ENCODE data around the gene MMP27. TPM values are rescaled to one million over a fixed set of nuclear protein-coding genes. Genes with fewer than 3 reads are reported as not detected.

Gene MMP27
- total RNA-seq, 1 experiment from 2014 or later = not detected

DNA sequence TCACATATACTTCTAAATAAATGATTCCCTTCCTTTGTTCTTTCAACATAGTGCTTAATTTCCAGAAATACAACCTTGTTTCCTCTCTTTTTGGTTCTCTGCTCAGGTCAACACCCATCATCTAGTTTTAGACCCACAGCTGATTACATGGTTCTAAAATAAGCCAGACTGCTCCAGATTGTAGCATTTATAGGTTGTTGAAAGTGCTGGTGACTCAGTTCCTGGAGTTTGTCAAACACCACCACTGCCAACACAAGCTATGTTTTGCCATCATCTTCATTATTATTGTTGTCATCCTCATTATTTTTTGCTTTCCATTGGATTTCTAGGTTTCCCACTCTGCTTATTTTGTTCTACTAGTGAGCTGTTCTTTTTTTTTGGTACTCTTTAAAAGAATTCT, 58.1 kb downstream of the MMP27 start:
- Mint-ChIP-seq H3K27me3 (ENCODE audit: insufficient read depth, unreplicated experiment) (peaks cover 3% of the 10 kb centered on the region), H3K4me1 (ENCODE audit: low read depth, unreplicated experiment) (no peaks in the 10 kb centered on the region), H3K4me3 (ENCODE audit: unreplicated experiment) (no peak overlapping the region), H3K27ac (ENCODE audit: unreplicated experiment) (no peak overlapping the region), H3K9me3 (ENCODE audit: unreplicated experiment) (no peaks in the 10 kb centered on the region), H3K36me3 (ENCODE audit: insufficient read depth, unreplicated experiment) (no peaks in the 10 kb centered on the region)
- H3K27me3 ChIP-seq (replicated peaks; ENCODE audit: control insufficient read depth, insufficient read depth, low read length) = no peaks in the 10 kb centered on the region
- no peaks in the 10 kb centered on the region for H3K36me3 ChIP-seq (ENCODE audit: control insufficient read depth, insufficient read depth, low read length)
- H3K4me3 ChIP-seq (ENCODE audit: low read depth, low read length) = no peak overlapping the region
- ChIA-PET CTCF (no interaction called here), POLR2A (interaction anchor here (0.7 kb wide), 1 partner anchor 272 kb away, joined by 3 read pairs; no protein-coding TSS in a partner anchor)
- no peaks in the 10 kb centered on the region for H3K4me1 ChIP-seq
- no peak for DNase-seq
- TF ChIP-seq, protein P1, sequence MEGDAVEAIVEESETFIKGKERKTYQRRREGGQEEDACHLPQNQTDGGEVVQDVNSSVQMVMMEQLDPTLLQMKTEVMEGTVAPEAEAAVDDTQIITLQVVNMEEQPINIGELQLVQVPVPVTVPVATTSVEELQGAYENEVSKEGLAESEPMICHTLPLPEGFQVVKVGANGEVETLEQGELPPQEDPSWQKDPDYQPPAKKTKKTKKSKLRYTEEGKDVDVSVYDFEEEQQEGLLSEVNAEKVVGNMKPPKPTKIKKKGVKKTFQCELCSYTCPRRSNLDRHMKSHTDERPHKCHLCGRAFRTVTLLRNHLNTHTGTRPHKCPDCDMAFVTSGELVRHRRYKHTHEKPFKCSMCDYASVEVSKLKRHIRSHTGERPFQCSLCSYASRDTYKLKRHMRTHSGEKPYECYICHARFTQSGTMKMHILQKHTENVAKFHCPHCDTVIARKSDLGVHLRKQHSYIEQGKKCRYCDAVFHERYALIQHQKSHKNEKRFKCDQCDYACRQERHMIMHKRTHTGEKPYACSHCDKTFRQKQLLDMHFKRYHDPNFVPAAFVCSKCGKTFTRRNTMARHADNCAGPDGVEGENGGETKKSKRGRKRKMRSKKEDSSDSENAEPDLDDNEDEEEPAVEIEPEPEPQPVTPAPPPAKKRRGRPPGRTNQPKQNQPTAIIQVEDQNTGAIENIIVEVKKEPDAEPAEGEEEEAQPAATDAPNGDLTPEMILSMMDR (IDR thresholded peaks at IDR 0.05; ENCODE audit: insufficient read depth in 1 of 2, low read depth in 1 of 2, low read length in 1 of 2, severe bottlenecking in 1 of 2, unreplicated experiment in 1 of 2) = no peak
- no peaks in the 10 kb centered on the region for H3K9me3 ChIP-seq
- no TSS peak for BruUV-seq (replicated peaks)
- intact Hi-C loops (cut with micrococcal nuclease; ENCODE audit: unreplicated experiment) = no loop called here

DNA sequence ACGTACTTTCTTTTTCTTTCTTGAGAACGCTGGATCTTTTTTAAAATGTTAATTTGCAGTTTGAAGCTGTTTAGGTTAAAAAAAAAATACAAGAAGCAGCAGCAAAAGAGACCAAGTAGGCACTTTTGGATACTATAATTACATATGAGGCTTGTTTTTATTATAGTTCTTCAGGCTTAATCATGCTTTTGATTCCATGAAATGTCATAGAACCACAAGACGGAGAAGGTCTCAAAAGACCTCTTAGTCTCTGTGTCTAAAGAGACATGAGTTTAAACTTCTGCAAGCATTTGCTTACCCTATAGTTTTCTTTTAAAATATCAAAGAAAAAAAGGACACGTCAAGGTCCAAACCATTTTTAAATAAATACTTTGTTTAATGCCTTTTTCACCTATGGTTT, 61.6 kb downstream of the MMP27 start:
- peaks cover 4% of the 10 kb centered on the region; the same call in 1 of the 2 replicates for H3K4me1 ChIP-seq
- TF ChIP-seq, protein P1 (IDR thresholded peaks at IDR 0.05; ENCODE audit: insufficient read depth in 1 of 2, low read depth in 1 of 2, low read length in 1 of 2, severe bottlenecking in 1 of 2, unreplicated experiment in 1 of 2) = no peak
- H3K4me3 ChIP-seq (ENCODE audit: low read depth, low read length) = no peak overlapping the region
- DNase-seq = no peak
- Mint-ChIP-seq H3K4me3 (ENCODE audit: unreplicated experiment) (no peak overlapping the region), H3K36me3 (ENCODE audit: insufficient read depth, unreplicated experiment) (no peaks in the 10 kb centered on the region), H3K27ac (ENCODE audit: unreplicated experiment) (no peak overlapping the region), H3K27me3 (ENCODE audit: insufficient read depth, unreplicated experiment) (peaks cover 3% of the 10 kb centered on the region), H3K9me3 (ENCODE audit: unreplicated experiment) (no peaks in the 10 kb centered on the region), H3K4me1 (ENCODE audit: low read depth, unreplicated experiment) (peaks cover 6% of the 10 kb centered on the region)
- H3K9me3 ChIP-seq = no peaks in the 10 kb centered on the region
- no TSS peak for BruUV-seq (replicated peaks)
- H3K27me3 ChIP-seq (replicated peaks; ENCODE audit: control insufficient read depth, insufficient read depth, low read length) = no peaks in the 10 kb centered on the region
- intact Hi-C loops (cut with micrococcal nuclease; ENCODE audit: unreplicated experiment) = no loop called here
- ChIA-PET CTCF (interaction anchor here (1.7 kb wide), 1 partner anchor 31 kb away, joined by 3 read pairs; no protein-coding TSS in a partner anchor), POLR2A (no interaction called here)
- no peaks in the 10 kb centered on the region for H3K36me3 ChIP-seq (ENCODE audit: control insufficient read depth, insufficient read depth, low read length)

Other genes starting within 250 kb of the MMP27 start
- gene MMP7, start 175.0 kb downstream of the MMP27 start, total RNA-seq (2022) = 1.0 TPM in 1 of 2 replicates, not detected in the other
- not detected in 2 replicates for gene MMP20, start 80.4 kb downstream of the MMP27 start, total RNA-seq (2022)
- not detected in 2 replicates for gene MMP8, start 19.2 kb upstream of the MMP27 start, total RNA-seq (2022)
- 0.16 and 1.1 TPM in 2 replicates for gene MMP10, start 74.9 kb upstream of the MMP27 start, total RNA-seq (2022)
- 15.7 and 37.6 TPM in 2 replicates for gene MMP1, start 92.4 kb upstream of the MMP27 start, total RNA-seq (2022)
- gene MMP3, start 137.8 kb upstream of the MMP27 start, total RNA-seq (2022) = 0.42 TPM in 1 of 2 replicates, not detected in the other
- gene MMP12, start 169.2 kb upstream of the MMP27 start, total RNA-seq (2022) = not detected in 2 replicates
- gene MMP13, start 250.0 kb upstream of the MMP27 start, total RNA-seq (2022) = not detected in 2 replicates